HG02610 (cell line): Measurements from ENCODE around the gene FAM216A.
A peak's percentile ranks its signal among the peaks of the same experiment; 100 is the strongest.
"Not testable (repeated sequence)": the region's sequence is repeated elsewhere in the genome, so short reads cannot be mapped to it uniquely, and the experiment has no call there.

Source experiments
- ATAC-seq: cut with Tn5 transposase; IDR thresholded peaks from one replicate; pipeline ENCODE4 v1.9.1; 2021; ENCODE audit warnings: mild to moderate bottlenecking, moderate library complexity; ENCODE audit not compliant: unreplicated experiment

Gene FAM216A

DNA sequence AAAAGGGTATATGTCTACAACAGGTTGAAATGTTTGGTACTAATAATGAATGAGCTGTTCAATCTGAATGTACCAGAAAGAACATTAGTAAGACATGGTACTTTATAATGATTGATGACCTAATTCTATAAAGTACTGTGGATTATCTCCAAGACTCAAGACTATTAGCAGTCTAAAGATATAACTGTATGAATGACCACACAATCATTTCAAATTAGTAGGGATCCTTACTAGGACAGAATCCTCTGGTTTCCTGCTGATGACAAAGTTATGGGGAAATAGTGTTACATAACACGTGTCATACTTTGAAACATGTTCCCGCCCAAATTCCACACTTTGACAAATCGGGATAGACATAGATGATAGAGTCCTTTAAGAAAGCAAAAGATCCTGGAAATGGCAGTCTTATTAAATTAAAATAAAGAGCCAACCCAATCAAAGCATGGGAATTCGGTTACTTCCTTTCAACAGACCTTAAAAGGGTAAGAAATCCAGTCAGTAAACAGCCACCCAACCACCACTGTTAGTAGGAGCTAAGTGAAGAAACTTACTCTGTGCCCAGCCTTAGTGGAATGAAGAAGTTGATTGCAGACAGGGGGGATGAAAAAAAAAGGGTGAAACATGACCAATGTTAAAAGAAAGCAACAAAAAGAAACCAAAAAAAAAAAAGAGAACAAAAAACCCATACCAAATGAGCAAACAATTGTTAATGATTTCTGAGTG lies 30.5 kb downstream of the FAM216A start:
- ATAC-seq = no peak

DNA sequence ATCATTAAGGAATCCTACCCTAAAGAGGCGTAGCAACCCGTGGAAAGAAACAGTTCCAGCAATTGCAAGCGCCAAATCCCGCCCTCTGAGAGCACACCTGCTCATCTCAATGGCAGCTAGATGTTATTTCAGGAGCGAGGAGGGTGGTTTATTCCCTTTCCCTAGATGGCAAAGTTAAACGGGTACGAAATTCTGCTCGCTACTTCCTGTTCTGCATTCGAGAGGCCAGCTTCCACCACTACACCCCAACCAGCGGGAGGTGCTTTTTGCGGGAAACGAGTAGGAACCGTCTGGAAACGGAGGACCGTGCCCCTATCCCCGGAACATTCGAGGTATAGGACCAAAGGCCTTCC lies 32.7 kb downstream of the FAM216A start:
- peak; percentile 10 for ATAC-seq

DNA sequence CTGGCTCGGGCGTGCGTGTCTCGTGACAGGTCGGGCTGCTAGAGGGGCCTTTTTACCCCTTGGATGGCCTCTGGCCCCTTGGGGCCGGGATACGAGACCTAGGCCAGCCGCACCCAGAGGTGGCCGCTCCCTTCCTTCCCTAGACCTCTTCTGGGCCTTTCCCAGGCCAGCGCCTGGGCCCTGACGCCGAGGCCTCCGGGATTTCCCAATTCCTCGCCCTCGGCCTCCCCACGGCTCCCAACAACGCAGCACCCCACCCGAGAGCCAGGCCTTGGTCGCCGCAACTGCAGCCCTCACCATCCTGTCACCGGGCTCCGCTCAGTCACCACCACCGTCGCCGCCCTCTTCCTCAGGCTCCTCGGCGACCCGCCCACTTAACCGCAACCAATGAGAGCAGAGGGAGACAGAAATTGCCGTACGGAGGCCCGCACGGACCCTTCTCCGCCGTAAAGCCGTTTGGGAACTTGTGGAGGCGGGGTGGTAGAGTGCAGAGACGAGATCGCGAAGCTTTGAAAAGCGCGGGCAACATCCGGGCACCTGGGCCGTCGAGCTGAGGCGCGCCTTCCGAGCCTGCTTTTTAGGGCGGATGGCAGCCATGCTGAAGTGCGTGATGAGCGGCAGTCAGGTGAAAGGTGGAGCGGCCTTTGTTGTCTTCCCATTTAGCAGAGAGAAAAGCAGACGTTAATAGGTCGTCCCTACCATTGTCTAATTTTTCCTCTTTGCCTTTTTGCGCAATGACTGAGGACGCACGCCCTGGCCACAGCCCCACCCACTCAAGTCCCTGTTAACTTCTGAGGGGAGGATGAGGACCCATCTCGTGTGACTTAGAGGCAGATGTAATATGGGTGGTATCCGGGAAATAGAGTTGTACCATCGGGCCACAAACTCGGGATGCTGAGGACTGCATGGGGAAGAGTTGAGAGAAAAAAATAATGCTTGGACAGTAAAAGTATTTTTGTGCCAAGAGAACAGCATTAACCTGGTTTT lies 33.4 kb downstream of the FAM216A start, which contains the start of the genes RAD9B and VPS29:
Gene RAD9B (plus strand): TSS at position 580 of the 987 bp plus-strand sequence. CDS start 7 bp downstream, at position 587.
Gene VPS29 (minus strand): TSS at position 360 of the 987 bp plus-strand sequence. CDS start 60 bp downstream, at position 300.
- ATAC-seq = peak; percentile 91

DNA sequence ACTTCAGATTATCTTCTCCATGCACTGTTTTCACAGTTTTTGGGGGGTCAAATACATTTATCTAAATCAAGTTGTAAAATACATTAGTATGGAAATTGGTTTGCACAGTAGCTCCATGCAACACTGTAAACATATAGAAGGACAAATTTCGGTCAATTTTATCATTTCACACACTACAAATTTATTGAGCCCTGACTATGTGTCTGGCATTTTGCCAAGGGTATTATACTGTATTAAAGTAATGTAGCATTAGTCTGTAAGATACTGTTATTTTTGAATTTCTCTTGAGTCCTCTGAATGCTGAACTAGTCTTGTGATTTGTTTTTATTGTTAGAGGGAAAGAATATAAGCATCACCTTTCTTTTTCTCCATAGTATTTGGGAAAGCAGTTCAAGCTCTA lies 34.8 kb downstream of the FAM216A start:
- ATAC-seq = no peak

DNA sequence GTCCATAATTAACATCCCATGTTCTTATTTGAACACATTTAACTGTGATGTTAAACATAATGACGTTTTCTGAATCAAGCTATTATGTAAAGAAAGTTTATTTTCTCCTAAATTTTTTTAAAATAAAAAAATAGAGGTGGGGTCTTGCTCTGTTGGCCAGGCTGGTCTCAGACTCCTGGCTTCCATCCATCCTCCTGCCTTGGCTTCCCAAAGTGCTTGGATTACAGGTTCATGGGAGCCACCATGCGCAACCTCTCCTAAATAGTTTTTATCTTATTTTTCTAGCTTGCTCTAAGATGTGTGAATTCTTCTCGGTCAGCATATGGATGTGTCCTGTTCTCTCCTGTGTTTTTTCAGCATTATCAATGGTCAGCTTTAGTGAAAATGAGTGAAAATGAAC lies 36.7 kb downstream of the FAM216A start:
- no peak for ATAC-seq

DNA sequence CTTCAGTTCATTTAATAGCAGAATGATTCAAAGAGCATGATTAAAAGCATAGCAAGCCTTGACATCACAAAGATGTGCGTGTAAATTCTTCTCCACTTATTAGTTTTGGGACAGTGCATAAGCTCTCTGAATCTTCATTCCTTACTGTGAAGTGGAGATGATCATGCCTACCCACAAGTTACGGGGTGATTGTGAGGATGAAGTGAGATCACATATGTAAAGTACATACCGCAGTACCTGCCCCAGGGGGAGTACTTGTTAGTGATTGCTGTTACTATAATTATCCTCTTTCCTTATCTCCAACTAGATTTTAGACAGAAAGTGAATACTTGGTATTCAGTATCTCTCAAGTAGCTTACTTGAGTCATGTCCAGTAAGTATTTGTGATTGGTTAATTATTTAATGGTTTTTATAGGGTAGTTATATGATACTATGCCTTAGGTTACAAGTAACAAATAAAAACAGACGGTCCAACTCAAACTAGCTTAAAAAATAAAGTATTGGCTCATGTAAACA lies 39.5 kb downstream of the FAM216A start:
- no peak for ATAC-seq

DNA sequence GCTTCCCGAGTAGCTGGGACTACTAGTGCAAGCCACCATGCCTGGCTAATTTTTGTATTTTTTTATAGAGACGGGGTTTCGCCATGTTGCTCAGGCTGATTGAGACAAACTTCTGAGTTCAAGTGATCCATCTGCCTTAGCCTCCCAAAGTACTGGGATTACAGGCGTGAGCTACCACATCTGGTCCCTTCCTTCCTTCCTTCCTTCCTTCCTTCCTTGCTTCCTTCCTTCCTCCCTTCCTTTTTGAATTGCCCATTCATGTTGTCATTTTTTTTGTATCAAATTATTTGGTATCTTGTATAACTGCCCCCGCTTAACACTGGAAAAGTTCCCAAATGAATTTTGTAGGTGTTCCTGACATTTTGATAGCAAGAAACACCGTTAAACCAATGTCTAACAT lies 45.2 kb downstream of the FAM216A start:
- no peak for ATAC-seq

DNA sequence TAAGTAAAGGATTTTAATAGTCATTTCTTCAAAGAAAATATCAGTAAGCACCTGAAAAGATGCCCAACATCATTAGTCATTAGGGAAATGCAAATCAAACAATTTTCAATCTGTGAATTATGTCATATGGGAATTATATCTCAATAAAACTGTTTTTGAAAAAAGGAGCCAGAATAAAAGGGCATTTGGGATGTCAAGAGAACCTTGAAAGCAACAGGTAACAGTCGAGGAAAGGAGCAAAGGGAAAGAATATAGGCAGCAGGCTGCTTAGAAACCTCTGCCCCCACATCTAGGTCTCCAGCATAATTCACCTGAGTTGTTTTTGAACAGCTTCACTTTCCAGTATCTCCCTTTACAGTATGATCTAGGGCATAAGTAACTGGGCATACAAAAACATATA lies 45.7 kb downstream of the FAM216A start:
- no peak for ATAC-seq

DNA sequence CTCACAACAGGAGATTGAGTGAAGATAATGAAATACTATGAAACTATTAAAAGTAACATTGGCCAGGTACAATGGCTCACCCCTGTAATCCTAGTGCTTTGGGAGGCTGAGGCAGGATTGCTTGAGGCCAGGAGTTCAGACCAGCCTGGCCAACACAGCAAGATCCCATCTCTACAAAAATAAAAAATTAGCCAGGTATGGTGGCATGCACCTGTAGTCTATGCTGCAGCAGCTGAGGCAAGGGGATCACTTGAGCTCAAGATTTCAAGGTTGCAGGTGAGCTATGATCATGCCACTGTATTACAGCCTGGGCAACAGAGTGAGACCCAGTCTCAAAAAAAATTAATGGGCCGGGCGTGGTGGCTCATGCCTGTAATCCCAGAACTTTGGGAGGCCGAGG lies 48.4 kb downstream of the FAM216A start:
- ATAC-seq = no peak

DNA sequence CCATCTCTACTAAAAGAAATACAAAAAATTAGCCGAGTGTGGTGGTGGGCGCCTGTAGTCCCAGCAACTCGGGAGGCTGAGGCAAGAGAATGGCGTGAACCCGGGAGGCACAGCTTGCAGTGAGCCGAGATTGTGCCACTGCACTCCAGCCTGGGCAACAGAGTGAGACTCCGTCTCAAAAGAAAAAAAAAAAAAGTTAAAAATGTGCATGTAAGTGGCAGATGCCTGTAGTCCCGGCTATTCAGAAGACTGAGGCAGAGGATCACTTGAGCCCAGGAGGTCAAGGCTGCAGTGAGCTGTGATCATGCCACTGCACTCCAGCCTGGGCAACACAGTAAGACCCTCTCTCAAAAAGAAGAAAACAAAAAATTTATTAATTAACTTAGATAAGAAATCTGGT lies 49.4 kb downstream of the FAM216A start:
- not testable (repeated sequence) for ATAC-seq

DNA sequence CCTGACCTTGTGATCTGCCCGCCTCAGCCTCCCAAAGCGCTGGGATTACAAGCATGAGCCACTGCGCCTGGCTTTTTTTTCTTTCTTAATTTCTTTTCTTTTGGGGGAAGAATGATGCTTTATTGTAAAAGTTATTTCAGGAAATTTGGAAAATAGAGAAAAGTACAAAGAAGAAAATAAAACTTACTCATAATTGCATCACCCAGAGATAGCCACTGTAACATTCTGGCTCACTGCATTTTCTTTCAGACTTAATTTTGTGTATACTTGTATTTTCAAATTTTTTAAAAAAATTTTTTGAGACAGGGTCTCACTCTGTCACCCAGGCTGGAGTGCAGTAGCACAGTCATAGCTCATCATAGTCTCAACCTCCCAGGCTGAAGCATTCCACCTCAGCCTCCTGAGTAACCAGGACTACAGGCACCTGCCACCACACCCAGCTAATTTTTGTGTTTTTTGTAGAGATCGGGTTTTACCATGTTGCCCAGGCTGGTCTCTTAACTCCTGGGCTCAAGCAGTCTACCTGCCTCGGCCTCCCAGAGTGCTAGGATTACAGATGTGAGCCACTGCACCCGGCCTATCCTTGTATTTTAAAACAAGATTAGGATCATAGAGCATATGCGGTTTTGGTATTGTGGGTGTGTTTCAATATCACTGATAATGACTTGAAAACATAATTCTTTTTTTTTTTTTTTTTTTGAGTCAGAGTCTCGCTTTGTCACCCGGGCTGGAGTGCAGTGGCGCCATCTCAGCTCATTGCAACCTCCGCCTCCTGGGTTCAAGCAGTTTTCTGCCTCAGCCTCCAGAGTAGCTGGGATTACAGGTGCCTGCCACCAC lies 52.4 kb downstream of the FAM216A start:
- not testable (repeated sequence) for ATAC-seq

DNA sequence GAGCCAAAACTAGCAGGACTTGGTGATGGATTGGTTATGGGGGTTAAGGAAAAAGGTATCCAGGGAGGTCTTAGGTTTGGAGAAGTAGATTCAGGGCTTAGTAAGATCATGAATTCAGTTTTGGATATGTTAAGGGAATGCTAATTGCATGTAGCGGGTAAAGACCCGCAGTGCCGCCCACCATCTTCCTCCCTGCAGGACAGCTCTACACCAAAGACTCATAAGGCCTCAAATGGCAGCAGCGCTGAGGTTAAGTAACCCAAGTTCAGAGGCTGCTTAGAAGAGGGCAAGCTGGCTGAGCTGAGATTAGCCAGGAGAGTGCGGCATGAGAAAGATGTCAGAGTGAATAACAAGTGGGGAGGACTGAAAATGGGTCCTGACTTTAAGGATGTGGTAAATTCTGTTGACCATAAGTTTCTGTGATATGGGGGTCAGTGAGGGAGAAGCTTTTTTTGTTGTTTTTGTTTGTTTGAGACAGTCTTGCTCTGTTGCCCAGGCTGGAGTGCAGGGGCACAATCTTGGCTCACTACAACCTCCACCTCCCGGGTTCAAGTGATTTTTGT lies 59.7 kb downstream of the FAM216A start:
- no peak for ATAC-seq

DNA sequence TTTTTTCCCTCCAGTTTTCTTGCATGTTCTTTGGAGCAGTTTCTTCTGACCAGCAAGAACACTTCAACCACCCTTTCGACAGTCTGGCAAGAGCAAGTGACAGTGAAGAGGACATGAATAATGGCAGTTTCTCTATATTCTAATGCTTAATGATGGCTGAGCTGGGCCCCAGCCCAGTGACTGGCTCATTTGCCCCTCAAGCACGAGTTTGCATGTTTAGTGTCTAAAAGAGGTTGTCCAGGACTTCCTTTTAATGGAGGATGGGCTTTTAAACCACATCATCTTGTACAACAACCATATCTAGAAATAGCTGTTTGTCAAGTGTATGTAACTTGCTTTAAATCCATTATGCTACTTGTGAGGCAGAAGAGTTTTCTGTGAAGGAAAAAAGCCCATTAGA lies 61.9 kb downstream of the FAM216A start:
- no peak for ATAC-seq

DNA sequence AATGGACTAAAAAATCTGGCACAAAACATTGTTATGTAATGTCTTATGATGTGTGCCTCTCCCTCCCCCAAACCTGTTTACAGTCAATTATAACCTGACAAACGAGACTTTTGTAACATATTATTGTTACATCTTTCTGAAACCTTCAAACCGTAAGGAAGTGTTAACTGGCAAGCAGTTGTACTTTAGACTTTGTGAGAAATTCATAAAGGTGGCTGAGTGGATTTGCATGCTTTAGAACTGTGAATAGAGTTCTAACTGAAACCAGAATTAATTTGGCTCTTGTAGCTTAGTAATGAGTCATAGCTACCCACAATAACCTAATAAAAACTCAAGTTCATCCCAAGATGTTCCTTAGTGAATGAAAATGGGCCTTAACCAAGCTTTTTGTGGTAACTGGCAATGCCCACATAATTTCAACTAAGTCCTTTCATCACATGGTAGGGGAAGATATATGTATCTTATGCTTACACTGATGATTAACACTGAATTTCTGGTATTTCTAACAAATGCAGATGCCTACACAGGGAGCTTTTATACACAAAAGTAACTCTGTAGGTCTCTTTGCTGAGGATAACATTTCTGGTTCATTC lies 63.2 kb downstream of the FAM216A start:
- peak; percentile 86 for ATAC-seq

DNA sequence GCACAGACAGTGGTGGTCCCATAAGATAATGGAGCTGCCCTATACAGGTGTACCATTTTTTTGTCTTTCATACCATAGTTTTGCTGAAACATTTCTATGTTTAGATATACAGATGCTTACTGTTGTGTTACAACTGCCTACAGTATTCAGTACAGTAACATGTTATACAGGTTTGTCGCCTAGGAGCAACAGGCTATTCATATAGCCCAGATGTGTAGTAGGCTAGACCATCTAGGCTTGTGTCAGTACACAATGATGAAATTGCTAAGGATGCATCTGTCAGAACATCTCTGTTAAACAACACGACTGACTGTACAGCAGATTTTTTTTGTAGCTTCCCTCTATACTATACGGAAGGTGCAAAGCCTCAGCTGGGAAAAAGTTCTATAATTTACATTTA lies 64.0 kb downstream of the FAM216A start:
- no peak for ATAC-seq

DNA sequence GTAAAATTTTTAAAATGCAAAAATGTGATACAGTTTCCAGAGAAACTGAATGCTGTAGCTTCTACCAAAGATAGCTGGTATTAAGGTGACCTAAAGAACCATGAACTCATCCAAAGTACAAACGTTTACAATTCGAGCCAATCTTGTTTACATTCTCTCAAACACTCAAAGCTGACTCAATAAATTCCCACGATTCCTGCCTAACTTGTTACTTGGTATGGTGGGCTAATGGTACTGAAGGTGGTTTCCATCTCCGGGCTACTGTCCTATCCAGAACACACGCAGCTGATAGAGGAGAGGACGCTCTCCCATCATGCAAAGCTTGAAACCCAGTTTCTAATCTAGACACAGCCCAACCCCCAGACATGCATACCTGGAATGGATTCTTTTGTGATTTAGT lies 65.0 kb downstream of the FAM216A start:
- ATAC-seq = no peak

DNA sequence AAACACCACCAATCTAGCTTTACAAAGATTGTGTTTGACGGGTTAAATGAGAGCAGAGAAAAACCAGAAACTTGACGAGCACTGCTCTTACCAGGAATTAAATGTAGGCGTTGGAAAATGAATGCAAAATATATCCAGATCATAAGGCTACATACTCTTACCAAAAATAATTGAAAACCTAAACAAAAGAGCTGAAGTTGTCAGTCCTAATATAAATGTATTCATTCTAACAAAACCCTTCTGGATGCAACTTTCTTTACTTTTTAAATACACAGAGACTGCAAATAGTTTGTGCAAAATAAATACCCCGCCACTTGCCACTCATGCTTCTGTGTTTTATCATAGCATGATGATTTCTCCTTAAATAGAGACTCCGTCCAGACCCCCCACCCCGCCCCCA lies 66.2 kb downstream of the FAM216A start:
- no peak for ATAC-seq

DNA sequence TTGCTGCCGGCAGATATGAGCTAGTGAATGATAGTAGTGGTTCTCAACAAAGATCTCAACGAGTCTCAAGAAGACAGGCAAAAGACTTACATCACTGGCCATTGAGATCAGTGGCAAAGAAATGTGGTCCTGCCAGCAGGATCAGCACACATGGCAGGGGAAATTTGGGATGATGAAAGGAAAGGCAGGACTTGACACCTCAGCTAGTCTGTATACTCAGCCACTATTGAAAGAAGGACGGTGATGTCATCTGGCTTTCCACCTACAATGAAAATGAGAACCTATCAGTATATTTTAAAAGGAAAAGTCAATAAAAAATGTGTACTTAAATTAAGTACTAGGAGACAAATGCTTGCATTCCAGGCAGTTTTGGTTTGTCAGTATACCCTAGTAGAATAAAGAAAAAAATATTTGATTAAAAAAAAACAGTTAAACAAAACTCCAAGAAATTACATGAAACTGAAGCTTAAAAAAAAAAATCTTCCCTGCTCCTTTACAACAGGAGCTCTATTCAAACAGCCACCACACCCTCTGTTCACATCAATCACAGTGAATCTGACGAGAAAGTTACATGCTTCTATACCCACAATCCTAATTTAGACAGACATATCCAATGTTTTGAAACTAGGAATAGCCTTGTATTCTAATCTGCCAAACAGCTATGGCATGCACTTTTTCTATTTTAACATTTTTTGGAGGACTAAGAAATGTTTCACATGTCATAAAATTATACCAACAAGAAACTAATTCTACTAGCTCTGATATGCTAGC lies 68.4 kb downstream of the FAM216A start:
- ATAC-seq = no peak
